Vagina (tissue), 2 donors: ENCODE measurements around the gene SOS2.

ENCODE experiments used
- CTCF ChIP-seq, 3 experiments: fragments of 450-650 bp in 2 of 3; fragments of 200-600 bp in 1 of 3; sonication (generic) in 1 of 3; IDR thresholded peaks; one replicate each; pipeline ENCODE4 v1.5.1; 2017 to 2019; ENCODE audit warnings: antibody characterized with exemption in 3 of 3, mild to moderate bottlenecking in 2 of 3, moderate library complexity in 2 of 3
- POLR2A ChIP-seq, 2 donors: fragments of 450-650 bp; IDR thresholded peaks; one replicate each; pipeline ENCODE4 v1.6.1; 2017; ENCODE audit warnings: antibody characterized with exemption in 2 of 2, mild to moderate bottlenecking in 2 of 2, moderate library complexity in 2 of 2
- POLR2AphosphoS5 ChIP-seq, 2 donors: sonication (generic); formaldehyde crosslinking; IDR thresholded peaks; one replicate each; pipeline ENCODE4 v1.9.0; 2017; ENCODE audit warnings: antibody characterized with exemption in 2 of 2, mild to moderate bottlenecking in 2 of 2, low read depth in 1 of 2; ENCODE audit not compliant: insufficient read depth in 1 of 2

- TF ChIP-seq CTCF (IDR thresholded peaks at IDR 0.05) = no peak
- no peak for TF ChIP-seq POLR2A (IDR thresholded peaks at IDR 0.05)
- no peak for TF ChIP-seq POLR2AphosphoS5 (IDR thresholded peaks at IDR 0.05; ENCODE audit: insufficient read depth in 1 of 2, low read depth in 1 of 2)
These were observed 3.1 kb downstream of the SOS2 start for GRCh38 chr14:50228313-50228712.
